Activated T-helper 17 cell treated with anti-CD3 and anti-CD28 coated beads, Interleukin-2, amount 50 U/mL, for 72 hours (primary cell): ENCODE data around the gene CAMSAP2. TPM values are rescaled to one million over a fixed set of nuclear protein-coding genes. Genes with fewer than 3 reads are reported as not detected.

Experiments
- ATAC-seq: fragments of 150-1000 bp; cut with Tn5 transposase; replicated peaks from 2 replicates; pipeline ENCODE4 v1.10.0; 2021; ENCODE audit warnings: mild to moderate bottlenecking, moderate library complexity
- H3K27ac Mint-ChIP-seq: one replicate; pipeline ENCODE4 v1.8.0; 2022; ENCODE audit warnings: mixed read lengths
- H3K27me3 Mint-ChIP-seq: one replicate; pipeline ENCODE4 v1.8.0; 2022; ENCODE audit warnings: mixed read lengths
- H3K36me3 Mint-ChIP-seq: one replicate; pipeline ENCODE4 v1.8.0; 2022; ENCODE audit warnings: low read depth, mild to moderate bottlenecking, mixed read lengths
- H3K4me1 Mint-ChIP-seq: one replicate; pipeline ENCODE4 v1.8.0; 2022; ENCODE audit warnings: mixed read lengths
- H3K4me3 Mint-ChIP-seq: one replicate; pipeline ENCODE4 v1.8.0; 2022; ENCODE audit warnings: mild to moderate bottlenecking, mixed read lengths
- H3K9me3 Mint-ChIP-seq: one replicate; pipeline ENCODE4 v1.8.0; 2022; ENCODE audit warnings: mixed read lengths
- total RNA-seq, 2 donors: library from RNA; stranded (reverse); gene quantifications; one replicate each; pipeline ENCODE4 v1.2.3, GENCODE V29; 2022

CAMSAP2 gene
- total RNA-seq, 2 donors from 2014 or later, result 3.4 to 5.3 TPM

DNA sequence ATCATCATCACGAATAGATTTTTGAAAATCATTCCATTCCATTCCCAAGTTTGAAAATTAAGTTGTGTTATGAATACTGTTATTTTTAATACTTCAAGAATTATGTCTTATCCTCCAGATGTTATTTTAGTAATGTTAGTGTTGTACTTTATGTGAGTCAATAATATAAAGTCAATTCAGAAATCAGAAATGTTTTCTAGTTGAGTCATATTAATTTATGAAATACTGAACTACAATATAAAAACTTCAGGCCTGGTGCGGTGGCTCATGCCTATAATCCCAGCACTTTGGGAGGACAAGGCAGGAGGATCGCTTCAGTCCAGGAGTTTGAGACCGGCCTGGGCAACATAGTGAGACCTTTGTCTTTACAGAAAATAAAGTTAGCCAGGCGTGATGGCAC is 95.7 kb downstream of the CAMSAP2 start:
- H3K4me1 Mint-ChIP-seq, result no peaks in the 10 kb centered on the region
- no peak overlapping the region for H3K4me3 Mint-ChIP-seq
- no peak overlapping the region for H3K27ac Mint-ChIP-seq
- H3K36me3 Mint-ChIP-seq, result no peaks in the 10 kb centered on the region
- no peak for ATAC-seq
- no peaks in the 10 kb centered on the region for H3K27me3 Mint-ChIP-seq
- H3K9me3 Mint-ChIP-seq, result no peaks in the 10 kb centered on the region

DNA sequence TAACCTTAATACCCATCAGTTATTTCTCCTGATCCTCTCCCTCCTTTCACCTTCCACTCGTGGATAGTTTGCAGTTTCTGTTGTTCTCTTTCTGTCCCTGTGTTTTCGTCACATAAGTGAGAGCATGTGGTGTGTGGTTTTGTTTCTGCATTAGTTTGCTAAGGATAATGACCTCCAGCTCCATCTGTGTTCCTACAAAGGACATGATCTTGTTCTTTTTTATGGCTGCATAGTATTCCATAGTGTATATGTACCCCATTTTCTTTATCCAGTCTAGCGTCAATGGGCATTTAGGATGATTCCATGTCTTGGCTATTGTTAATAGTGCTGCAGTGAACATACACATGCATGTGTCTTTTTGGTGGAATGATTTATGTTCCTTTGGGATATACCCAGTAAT is 97.5 kb downstream of the CAMSAP2 start:
- H3K4me1 Mint-ChIP-seq, result no peaks in the 10 kb centered on the region
- H3K9me3 Mint-ChIP-seq, result no peaks in the 10 kb centered on the region
- no peaks in the 10 kb centered on the region for H3K27me3 Mint-ChIP-seq
- no peak for ATAC-seq
- no peaks in the 10 kb centered on the region for H3K36me3 Mint-ChIP-seq
- H3K27ac Mint-ChIP-seq, result no peak overlapping the region
- no peak overlapping the region for H3K4me3 Mint-ChIP-seq

DNA sequence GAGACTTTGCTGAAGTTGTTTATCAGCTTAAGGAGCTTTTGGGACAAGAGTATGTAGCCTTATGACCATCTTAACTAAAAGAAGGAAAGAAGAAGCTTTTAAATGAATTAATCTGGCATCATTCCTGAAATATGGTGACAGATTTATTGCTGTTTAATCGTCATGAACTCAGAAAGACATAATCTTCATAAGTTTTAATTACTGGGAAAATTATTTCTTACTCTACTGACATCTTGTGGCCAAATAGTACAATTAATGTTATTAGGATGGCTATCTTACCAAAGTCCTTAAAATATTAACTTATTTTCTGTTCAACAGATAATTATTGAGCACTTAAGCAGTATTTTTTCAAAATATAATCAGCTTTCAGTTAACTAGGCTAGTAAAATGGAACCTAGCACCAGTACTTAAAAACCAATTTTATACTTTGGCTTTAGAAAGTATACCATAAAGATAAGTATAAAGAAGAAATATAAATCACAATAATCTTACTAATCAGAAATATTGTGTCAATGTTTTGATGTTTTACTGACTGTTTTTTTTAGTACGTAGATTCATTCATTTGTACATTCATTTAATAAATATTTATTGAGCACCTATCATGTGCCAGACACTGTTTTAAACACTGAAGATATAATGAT is 99.4 kb downstream of the CAMSAP2 start:
- no peak overlapping the region for H3K4me3 Mint-ChIP-seq
- H3K4me1 Mint-ChIP-seq, result no peaks in the 10 kb centered on the region
- H3K27ac Mint-ChIP-seq, result no peak overlapping the region
- ATAC-seq, result no peak
- no peaks in the 10 kb centered on the region for H3K9me3 Mint-ChIP-seq
- no peaks in the 10 kb centered on the region for H3K27me3 Mint-ChIP-seq
- peaks cover 3% of the 10 kb centered on the region for H3K36me3 Mint-ChIP-seq

DNA sequence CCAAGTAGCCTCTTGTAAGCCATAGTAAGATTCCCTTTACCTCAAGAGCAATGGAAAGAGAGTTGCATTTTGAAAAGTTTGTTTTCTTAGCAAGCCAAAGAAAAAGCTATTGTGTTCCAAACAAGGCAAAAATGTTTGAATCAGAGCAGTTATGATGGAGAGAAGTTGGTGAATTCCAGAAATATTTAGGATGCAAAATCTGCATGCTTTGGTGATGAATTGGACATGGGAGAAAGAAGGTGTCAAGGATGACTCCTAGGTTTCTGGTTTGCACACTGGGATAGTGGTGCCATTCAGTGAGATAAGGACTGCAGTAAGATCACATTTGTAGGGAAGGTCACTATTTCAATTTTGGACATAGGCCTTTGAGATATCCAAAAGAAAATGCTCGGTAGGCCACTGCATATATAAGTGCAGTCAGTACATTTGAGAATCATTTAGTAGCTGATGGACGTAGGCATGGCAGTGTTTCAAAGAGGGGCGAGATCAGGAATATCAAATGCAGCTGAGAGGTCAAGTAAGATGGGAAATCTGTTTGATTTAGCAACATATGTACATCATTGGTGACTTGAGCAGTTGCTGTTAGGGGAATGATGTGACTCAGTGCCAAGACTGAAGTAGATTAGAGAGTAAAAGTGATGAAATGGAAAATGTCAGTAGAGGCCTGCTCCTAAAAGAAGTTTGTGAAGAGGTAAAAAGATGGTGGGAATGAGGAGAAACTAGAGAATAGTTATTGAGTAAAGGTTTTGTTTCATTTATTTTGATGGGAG is 100.2 kb downstream of the CAMSAP2 start:
- H3K9me3 Mint-ChIP-seq, result no peaks in the 10 kb centered on the region
- no peaks in the 10 kb centered on the region for H3K4me1 Mint-ChIP-seq
- no peak overlapping the region for H3K27ac Mint-ChIP-seq
- H3K36me3 Mint-ChIP-seq, result peaks cover 5% of the 10 kb centered on the region
- no peak for ATAC-seq
- H3K4me3 Mint-ChIP-seq, result no peak overlapping the region
- no peaks in the 10 kb centered on the region for H3K27me3 Mint-ChIP-seq

DNA sequence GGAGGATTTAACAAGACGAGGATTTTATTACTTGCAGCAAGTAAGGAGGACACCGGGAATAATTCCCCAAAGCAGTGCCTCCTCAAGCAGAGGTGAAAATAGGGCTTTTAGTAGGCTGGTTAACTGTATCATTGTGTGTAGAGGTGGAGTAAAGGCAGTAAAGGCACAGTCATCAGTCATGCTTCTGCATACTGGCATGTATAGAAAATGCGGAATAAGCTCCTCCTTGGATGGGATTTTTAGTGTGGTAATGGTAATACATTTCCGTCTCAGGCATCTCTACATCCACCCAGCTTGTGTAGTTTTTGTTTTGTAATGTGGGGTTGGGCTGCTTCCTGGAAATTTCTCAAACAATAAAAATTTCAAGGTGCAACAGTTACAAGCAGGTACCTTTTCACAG is 106.7 kb downstream of the CAMSAP2 start:
- ATAC-seq, result no peak
- no peaks in the 10 kb centered on the region for H3K9me3 Mint-ChIP-seq
- no peak overlapping the region for H3K4me3 Mint-ChIP-seq
- H3K36me3 Mint-ChIP-seq, result peaks cover 32% of the 10 kb centered on the region
- no peaks in the 10 kb centered on the region for H3K4me1 Mint-ChIP-seq
- no peaks in the 10 kb centered on the region for H3K27me3 Mint-ChIP-seq
- no peak overlapping the region for H3K27ac Mint-ChIP-seq

DNA sequence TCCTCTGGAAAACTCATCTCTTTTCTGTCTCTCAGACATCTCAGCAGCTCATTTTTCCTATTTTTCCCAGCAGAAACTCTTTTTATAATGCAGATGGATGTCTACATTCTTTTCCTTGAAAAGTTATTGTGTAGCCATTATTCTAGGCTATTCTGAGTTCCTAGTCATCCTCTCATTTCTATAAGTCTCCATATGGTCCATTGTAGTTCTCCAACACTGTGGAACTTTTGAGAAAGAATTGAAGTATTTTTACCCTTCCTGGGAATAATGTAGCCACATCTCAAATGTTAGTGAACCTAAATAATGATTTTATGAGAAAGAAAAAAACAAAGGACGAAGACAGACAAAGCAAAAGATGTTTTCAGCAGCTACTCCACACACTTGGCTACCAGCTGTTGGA is 107.7 kb downstream of the CAMSAP2 start:
- no peak overlapping the region for H3K27ac Mint-ChIP-seq
- H3K27me3 Mint-ChIP-seq, result no peaks in the 10 kb centered on the region
- no peak overlapping the region for H3K4me3 Mint-ChIP-seq
- H3K36me3 Mint-ChIP-seq, result peaks cover 32% of the 10 kb centered on the region
- no peaks in the 10 kb centered on the region for H3K4me1 Mint-ChIP-seq
- no peaks in the 10 kb centered on the region for H3K9me3 Mint-ChIP-seq
- no peak for ATAC-seq

DNA sequence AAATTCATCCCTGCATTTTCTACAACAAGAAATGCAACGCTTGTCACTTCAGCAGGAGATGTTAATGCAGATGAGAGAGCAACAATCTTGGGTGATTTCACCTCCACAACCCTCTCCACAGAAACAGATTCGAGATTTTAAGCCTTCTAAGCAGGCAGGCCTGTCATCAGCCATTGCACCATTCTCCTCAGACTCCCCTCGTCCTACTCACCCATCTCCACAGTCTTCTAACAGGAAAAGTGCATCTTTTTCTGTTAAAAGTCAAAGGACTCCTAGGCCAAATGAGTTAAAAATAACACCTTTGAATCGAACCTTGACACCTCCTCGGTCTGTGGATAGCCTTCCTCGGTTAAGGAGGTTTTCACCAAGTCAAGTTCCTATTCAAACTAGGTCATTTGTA is 110.7 kb downstream of the CAMSAP2 start:
- no peak for ATAC-seq
- Mint-ChIP-seq H3K27ac (no peak overlapping the region), H3K36me3 (peaks cover 32% of the 10 kb centered on the region), H3K27me3 (no peaks in the 10 kb centered on the region), H3K9me3 (no peaks in the 10 kb centered on the region), H3K4me3 (no peak overlapping the region), H3K4me1 (peaks cover 5% of the 10 kb centered on the region)

DNA sequence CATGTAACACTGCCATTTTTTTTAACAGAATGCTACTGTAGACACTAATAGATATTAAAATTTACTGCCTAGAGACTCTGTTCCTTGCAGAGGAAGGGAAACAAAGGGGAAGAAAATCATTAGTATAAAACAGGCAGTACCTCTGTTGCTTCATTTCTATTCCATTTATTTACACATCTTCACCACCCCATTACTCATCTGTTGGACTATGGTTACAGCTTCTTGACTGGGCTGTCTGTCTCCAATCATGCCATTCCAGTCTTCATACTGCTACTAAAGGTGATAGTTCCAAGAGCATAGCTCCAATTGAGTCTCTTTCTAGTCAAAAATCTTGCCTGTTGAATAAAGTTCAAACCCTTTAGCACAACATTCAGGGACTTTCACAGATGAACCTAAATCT is 111.9 kb downstream of the CAMSAP2 start:
- Mint-ChIP-seq H3K4me1 (peaks cover 5% of the 10 kb centered on the region), H3K9me3 (no peaks in the 10 kb centered on the region), H3K36me3 (peaks cover 33% of the 10 kb centered on the region), H3K27me3 (no peaks in the 10 kb centered on the region), H3K4me3 (no peak overlapping the region), H3K27ac (no peak overlapping the region)
- no peak for ATAC-seq

DNA sequence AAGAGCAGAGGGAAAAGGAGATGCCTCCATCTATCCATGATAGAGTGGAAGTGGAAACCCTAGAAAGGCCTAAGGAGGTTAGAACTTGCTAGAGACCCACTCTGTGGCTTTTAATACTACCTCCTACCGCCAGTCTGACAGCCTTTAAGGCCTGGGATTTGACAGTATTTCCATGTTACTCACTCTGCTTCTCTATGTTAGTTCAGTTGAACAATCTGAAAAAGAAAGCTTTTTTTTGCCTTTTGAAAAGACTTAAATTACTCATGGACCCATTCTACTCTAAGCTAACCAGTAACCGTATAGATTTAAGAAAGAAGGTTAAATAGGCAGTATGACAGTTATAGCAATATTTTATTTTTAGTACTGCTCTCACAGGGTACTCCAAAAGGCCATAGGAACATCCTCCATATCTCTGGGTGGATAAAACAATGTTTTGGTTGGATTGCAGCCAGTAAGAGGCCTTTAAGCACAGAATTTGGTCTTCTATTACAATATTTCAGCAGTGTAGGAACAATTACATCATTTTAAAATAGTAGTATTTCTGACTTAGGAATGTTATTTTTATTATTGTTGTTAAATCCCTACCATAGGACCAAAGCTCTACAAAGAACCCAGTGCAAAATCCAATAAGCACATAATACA is 118.1 kb downstream of the CAMSAP2 start:
- peak; percentile 82 for ATAC-seq
- H3K36me3 Mint-ChIP-seq, result peaks cover 31% of the 10 kb centered on the region

DNA sequence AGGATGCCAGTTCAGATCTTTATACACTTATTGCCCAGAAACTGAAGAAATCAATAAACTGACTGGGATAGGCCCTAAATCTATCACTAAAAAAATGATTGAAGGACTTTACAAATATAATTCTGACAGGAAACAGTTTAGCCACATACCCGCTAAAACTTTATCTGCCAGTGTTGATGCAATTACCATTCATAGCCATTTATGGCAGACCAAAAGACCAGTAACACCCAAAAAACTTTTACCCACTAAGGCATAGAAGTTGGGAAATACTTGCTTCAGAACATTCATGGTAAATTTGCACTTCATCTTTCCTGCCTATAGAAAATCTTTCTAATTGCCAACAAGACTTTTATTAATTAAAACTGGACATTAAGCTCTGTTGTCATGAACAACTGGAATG is 119.1 kb downstream of the CAMSAP2 start:
- Mint-ChIP-seq H3K4me3 (no peak overlapping the region), H3K27me3 (no peaks in the 10 kb centered on the region), H3K27ac (no peak overlapping the region), H3K36me3 (peaks cover 31% of the 10 kb centered on the region), H3K9me3 (no peaks in the 10 kb centered on the region), H3K4me1 (peaks cover 19% of the 10 kb centered on the region)
- ATAC-seq, result no peak

More for the DNA sequence above, 118.1 kb downstream of the CAMSAP2 start:
- no peaks in the 10 kb centered on the region for H3K9me3 Mint-ChIP-seq
- no peak overlapping the region for H3K4me3 Mint-ChIP-seq
- peaks cover 15% of the 10 kb centered on the region for H3K4me1 Mint-ChIP-seq
- no peaks in the 10 kb centered on the region for H3K27me3 Mint-ChIP-seq
- no peak overlapping the region for H3K27ac Mint-ChIP-seq

DNA sequence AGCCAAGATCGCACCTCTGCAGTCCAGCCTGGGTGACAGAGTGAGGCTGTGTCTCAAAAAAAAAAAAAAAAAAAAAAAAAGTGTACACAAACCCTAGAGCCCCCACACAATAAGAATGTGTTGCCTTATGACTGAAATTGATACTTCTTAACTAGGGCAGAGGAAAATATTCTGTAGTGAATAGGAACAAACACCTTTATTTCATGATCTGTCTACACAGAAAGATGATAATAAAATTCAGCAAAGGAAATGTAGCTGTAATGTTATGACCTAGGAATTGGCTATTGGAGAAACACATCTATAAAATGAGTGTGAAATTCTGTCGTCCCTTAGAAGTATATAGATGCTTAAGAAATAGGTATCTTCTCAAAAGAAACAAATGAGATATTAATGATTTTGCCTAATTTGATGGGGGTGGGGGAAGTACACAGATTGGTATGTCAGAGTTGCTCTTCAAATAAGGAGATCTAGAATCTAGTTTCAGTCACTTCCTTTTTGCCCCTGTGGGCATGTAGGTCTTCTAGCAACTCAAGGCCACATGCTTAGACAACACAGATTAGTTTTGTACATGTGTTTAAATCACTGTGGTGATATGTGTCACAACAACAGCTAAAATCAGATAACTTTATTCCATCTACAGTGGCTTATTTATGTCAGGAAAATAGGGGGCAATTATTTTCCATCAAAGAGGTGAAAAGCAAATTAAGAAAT is 123.4 kb downstream of the CAMSAP2 start:
- ATAC-seq, result peak; percentile 38
- no peaks in the 10 kb centered on the region for H3K27me3 Mint-ChIP-seq
- H3K4me1 Mint-ChIP-seq, result peaks cover 16% of the 10 kb centered on the region
- peaks cover 10% of the 10 kb centered on the region for H3K36me3 Mint-ChIP-seq
- peak overlapping the region; percentile 47 for H3K27ac Mint-ChIP-seq
- peak overlapping the region; percentile 55 for H3K4me3 Mint-ChIP-seq
- no peaks in the 10 kb centered on the region for H3K9me3 Mint-ChIP-seq

DNA sequence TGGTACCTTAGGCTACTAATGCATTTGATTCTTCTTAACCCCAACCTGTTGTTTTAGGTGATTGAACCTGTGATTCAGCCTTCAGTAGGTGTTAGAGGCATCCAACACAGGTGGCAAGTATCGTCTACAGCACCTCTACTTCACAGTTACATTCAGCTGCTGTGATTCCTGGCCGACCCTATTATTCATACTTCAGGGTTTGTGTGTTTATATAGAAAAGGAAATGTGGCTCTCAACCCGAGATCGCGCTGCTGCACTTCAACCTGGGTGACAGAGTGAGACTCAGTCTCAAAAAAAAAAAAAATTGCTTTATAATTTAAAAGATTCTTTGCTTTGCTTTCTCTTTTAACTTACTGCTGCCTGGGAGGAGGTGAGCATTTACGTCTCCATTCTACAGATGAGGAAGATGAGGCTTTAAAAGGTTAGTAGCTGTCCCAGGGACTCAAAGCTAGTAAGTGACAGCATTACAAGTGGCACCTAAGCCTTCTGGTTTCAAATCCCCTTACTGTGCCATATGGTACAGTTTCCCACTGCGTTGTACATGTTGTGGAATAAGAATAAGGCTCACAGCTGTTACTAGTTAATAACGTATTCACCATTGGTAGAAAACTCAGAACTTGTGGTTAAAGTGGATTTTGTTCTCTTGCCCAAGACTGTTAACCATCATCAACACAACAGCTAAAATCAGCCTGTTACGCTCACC is 124.2 kb downstream of the CAMSAP2 start:
- ATAC-seq, result peak; percentile 41
- peak overlapping the region; percentile 55 for H3K4me3 Mint-ChIP-seq
- H3K4me1 Mint-ChIP-seq, result peaks cover 22% of the 10 kb centered on the region
- H3K9me3 Mint-ChIP-seq, result no peaks in the 10 kb centered on the region
- H3K36me3 Mint-ChIP-seq, result peaks cover 3% of the 10 kb centered on the region
- H3K27ac Mint-ChIP-seq, result no peak overlapping the region
- no peaks in the 10 kb centered on the region for H3K27me3 Mint-ChIP-seq

DNA sequence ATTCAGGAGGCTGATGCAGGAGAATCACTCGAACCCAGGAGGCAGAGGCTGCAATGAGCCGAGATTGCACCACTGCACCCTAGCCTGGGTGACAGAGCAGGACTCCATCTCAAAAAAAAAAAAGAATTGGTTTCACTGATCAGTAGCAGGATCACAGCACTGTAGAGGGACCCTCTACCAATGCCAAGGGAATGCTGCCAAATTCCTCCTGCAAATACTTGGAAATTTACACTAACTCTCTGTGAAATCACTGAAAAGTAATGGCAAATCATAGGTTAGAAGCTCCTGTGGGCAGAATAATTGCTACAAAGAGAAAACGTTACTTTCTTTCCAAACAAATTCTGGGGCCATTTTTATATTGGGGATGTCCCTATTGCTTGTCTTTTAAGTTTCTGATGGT is 127.4 kb downstream of the CAMSAP2 start:
- Mint-ChIP-seq H3K9me3 (no peaks in the 10 kb centered on the region), H3K36me3 (no peaks in the 10 kb centered on the region), H3K4me1 (peaks cover 32% of the 10 kb centered on the region), H3K4me3 (peak overlapping the region; percentile 66), H3K27me3 (peaks cover 3% of the 10 kb centered on the region), H3K27ac (no peak overlapping the region)
- peak; percentile 10 for ATAC-seq

DNA sequence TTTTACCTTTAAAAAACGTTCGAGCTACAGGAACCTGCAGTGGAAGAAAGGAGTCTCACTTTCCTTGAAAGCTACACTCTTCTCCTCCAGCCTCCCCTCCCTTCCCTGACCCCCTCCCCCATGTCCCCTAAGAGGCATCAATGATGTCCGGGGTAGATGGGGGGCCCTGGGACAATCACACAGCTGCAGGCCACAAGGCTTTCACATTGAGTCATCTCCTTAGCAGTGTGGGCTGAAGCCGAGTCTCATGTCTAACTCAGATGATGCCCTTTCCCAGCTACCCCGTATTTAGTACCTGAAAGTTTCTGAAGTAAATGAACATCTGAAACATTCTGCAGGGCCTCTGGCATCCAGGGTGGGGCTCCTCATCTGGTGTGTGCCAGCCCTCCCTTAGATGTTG is 127.8 kb downstream of the CAMSAP2 start:
- Mint-ChIP-seq H3K4me1 (peaks cover 36% of the 10 kb centered on the region), H3K36me3 (no peaks in the 10 kb centered on the region), H3K9me3 (no peaks in the 10 kb centered on the region), H3K4me3 (peak overlapping the region; percentile 66), H3K27ac (peak overlapping the region; percentile 56), H3K27me3 (peaks cover 7% of the 10 kb centered on the region)
- peak; percentile 83 for ATAC-seq
